Pons (tissue), 1 donor: ENCODE data around the gene PNMA1.

Experiments used
- DNase-seq: peaks from one replicate; pipeline ENCODE4 v3.0.0-alpha.2; 2016; ENCODE audit warnings: low spot score

The PNMA1 gene

GRCh38 chr14:73663548-73664212 lies 50.5 kb downstream of the PNMA1 start:
- DNase-seq: no peak

- DNase-seq: no peak
Observed at GRCh38 chr14:73662487-73662943, 51.7 kb downstream of the PNMA1 start.

DNA sequence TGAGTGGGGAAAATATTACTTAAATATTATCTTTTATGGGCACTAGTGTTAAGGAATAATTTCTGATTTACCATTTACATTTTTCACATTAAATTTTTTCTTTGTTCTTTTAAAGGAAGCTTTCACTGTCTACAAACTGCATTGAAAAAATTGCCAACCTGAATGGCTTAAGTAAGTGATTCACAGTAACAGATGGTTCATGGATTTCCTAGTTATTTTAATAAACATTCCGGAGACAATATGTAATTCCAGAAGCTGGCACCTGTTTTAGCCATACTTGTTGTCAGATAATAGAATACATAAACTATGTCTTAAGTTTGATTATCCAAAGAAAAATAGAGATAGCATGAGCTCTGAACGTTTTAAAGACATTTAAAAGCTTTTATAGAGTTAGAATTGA lies 52.3 kb downstream of the PNMA1 start:
- no peak for DNase-seq
